Left forelimb (tissue), 1 donor: ENCODE results near the gene PHF21A.

Experiments used
- DNase-seq: peaks from one replicate; pipeline ENCODE4 v3.0.0-alpha.2; 2018; ENCODE audit warnings: low spot score

The PHF21A gene

GRCh38 chr11:46075928-46076327 lies 45.3 kb downstream of the PHF21A start:
- no peak for DNase-seq

- DNase-seq, result no peak
Measured at GRCh38 chr11:46075168-46075567, 46.1 kb downstream of the PHF21A start.

GRCh38 chr11:46073632-46074031 lies 47.6 kb downstream of the PHF21A start:
- no peak for DNase-seq

- DNase-seq, result no peak
Measured at GRCh38 chr11:46072172-46072964, 48.9 kb downstream of the PHF21A start.

- no peak for DNase-seq
Measured at GRCh38 chr11:46071091-46071490, 50.2 kb downstream of the PHF21A start.

- no peak for DNase-seq
Measured at GRCh38 chr11:46069595-46069994, 51.7 kb downstream of the PHF21A start.

GRCh38 chr11:46066335-46066734 lies 54.9 kb downstream of the PHF21A start:
- DNase-seq, result no peak

GRCh38 chr11:46065681-46066080 lies 55.6 kb downstream of the PHF21A start:
- no peak for DNase-seq

GRCh38 chr11:46064221-46064620 lies 57.0 kb downstream of the PHF21A start:
- no peak for DNase-seq

- DNase-seq, result no peak
Measured at GRCh38 chr11:46063138-46063537, 58.1 kb downstream of the PHF21A start.

- no peak for DNase-seq
Measured at GRCh38 chr11:46060013-46060412, 61.2 kb downstream of the PHF21A start.

- no peak for DNase-seq
Measured at GRCh38 chr11:46057489-46057888, 63.8 kb downstream of the PHF21A start.

GRCh38 chr11:46055371-46055770 lies 65.9 kb downstream of the PHF21A start:
- no peak for DNase-seq

GRCh38 chr11:46051102-46051501 lies 70.2 kb downstream of the PHF21A start:
- DNase-seq, result no peak

GRCh38 chr11:46050662-46051061 lies 70.6 kb downstream of the PHF21A start:
- no peak for DNase-seq

- DNase-seq, result no peak
Measured at GRCh38 chr11:46050003-46050461, 71.2 kb downstream of the PHF21A start.

- DNase-seq, result no peak
Measured at GRCh38 chr11:46049325-46049897, 71.8 kb downstream of the PHF21A start.

- no peak for DNase-seq
Measured at GRCh38 chr11:46048198-46048597, 73.1 kb downstream of the PHF21A start.

GRCh38 chr11:46047520-46047919 lies 73.7 kb downstream of the PHF21A start:
- DNase-seq, result no peak

GRCh38 chr11:46045811-46046210 lies 75.4 kb downstream of the PHF21A start:
- DNase-seq, result no peak

GRCh38 chr11:46044601-46045000 lies 76.7 kb downstream of the PHF21A start:
- no peak for DNase-seq

- DNase-seq, result no peak
Measured at GRCh38 chr11:46039990-46040389, 81.3 kb downstream of the PHF21A start.

- no peak for DNase-seq
Measured at GRCh38 chr11:46038529-46038928, 82.7 kb downstream of the PHF21A start.

- no peak for DNase-seq
Measured at GRCh38 chr11:46036969-46037368, 84.3 kb downstream of the PHF21A start.
